GM11168 (cell line): Measurements from ENCODE around the gene C16orf82.

ENCODE experiments used
- in situ Hi-C: fragments of 300-500 bp; cut with MboI; formaldehyde crosslinking; loops from one replicate; pipeline ENCODE4 v1.12.0; 2022; ENCODE audit warnings: low sequenced_read_pairs; ENCODE audit not compliant: unreplicated experiment

Gene C16orf82

GRCh38 chr16:27066668-27067537 is at the start of gene C16orf82:
C16orf82 (plus strand) TSS chr16:27066927.
- in situ Hi-C loops, result no loop called here

GRCh38 chr16:27020031-27020430 is 46.7 kb upstream of the C16orf82 start:
- in situ Hi-C loops, result no loop called here

DNA sequence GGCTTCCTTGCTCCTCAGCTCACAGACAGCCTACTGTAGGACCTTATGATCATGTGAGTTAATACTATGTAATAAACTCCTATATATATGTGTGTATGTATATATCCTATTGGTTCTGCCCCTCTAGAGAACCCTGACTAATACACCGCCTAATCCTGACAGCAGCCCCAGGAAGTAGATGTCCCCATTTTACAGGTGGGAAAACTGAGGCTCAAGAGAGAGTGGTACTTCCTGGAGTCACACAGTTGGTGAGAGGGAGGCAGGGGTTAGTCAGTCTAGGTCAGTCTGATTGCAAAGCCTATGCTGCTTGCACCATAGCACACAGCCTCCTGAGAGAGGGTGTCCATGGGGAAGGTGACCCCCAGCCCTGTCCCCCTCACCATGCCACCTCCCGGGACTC is 42.7 kb upstream of the C16orf82 start:
- in situ Hi-C loops, result no loop called here

DNA sequence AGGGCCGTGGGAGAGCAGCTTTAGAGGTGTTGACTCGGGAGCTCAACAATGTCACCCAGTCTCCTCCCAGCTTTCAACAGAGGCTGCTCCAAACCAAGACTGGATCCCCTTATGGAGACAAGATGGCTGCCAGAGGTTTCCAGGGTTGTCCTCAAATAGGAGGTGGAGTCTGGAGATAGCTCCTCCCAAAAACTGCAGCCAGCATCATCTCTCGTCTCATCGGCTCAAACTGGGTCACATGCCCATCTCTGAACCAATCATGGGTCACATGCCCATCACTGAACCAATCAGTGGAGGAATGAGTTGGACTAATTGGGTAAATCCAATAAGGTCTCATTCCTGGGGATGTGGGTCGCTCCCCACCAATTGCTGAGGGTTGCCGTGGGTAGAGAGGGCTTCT is 41.1 kb upstream of the C16orf82 start:
- in situ Hi-C loops, result no loop called here

DNA sequence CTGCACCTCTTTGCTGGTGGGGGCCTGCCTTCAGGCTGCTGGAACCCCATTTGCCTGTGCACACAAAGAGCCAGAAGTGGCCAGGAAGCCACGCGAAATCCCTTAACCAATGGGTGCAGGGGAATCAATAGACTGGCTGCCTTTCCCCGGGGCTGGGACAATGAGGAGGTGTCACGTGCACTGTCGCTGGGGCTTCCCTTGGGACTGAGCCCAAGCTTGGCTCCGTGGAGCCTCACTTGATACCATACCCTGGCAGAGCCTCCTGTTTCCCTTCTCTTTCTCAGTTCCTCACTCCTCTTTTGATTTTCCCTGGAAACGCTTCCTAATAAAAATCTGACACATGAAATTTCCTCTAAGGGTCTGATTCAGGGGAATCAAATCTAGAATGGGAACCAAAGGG is 38.8 kb upstream of the C16orf82 start:
- in situ Hi-C loops, result no loop called here

DNA sequence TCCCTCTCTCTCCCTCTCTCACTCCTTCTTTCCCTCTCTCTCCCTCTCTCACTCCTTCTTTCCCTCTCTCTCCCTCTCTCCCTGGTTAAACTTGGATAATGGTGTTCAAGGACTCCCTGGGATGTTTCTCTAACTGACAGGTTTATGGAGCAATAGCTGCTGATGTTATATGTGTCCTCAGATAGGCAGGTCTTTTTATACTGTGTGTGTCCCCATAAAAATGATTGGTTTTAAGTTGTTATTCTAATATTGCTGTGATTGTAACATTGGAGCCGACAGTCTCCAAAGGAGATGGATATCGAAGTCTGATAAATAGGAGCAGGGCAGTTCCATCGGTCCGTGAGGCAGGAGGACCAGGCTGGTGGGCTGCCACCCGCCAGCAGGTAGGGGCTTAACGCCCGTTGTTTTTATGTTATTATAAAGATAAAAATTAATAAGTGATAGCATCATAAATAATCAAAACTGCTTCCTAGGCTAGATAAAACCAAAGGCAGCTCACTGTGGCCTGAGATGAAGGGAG is 38.1 kb upstream of the C16orf82 start:
- in situ Hi-C loops, result no loop called here

DNA sequence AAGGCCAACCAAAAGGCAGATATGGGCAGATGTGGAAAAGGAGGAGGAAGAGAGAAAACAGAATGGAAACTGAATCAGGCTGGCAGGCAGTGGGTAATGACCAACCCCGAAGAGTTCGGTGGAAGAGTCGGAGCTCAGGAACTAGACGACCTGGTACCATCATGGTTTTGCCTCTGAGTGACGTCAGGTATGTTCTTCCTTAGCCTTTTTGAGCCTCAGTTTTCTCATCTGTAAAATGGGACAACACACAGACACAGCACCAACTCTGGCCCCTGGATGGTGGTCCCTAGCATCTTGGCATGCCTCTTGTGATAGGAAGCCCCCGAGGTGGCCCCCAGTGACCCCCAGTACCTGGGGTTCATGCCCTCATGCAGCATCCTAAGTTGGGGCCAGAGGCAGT is 37.2 kb upstream of the C16orf82 start:
- in situ Hi-C loops, result no loop called here

- in situ Hi-C loops, result no loop called here
Observed at GRCh38 chr16:27033281-27033979, 33.3 kb upstream of the C16orf82 start.

DNA sequence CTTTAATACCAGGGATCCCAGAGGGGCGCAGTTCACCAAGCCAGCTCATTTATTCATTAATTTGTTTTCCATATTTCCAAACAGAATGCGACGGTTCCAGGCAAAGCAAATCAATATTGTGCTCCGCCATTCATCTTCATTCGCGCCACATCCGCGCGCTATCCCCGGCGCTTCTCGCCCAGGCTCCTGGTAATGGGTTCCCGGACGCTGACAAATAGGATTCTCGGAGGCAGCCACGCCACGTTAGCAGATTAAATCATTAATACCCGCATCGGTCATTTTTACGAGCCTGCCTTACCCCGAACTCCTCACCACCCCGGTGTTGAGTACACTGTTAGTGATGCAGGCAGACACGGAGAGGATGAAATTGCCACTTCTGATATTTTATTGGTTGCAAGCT is 26.0 kb upstream of the C16orf82 start:
- in situ Hi-C loops, result no loop called here

DNA sequence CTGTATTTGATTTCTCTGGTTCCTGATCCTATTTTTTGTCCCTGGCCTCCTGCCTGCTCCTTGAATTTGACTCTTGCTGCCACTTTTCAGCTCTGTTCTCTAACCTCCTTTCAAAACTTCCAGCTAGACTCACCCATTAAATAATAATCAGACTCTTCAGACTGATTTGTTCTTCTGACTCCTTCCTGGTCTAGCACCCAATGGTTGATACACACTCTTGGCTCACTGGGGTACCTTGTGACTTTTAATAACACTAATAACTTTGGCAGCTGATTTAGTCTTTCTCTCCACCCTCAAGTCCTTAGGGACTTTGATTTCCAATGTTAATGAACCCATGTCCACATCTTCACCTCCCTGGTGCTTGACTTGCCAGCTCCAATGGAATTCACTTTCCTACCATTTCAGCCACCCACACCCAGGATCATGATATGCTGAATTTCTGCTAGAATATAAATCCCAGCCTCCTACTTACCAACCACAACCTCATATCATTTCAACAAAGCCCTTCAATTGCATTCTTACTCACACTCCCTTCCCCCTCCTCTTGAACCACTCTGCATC is 19.7 kb upstream of the C16orf82 start:
- in situ Hi-C loops, result no loop called here

DNA sequence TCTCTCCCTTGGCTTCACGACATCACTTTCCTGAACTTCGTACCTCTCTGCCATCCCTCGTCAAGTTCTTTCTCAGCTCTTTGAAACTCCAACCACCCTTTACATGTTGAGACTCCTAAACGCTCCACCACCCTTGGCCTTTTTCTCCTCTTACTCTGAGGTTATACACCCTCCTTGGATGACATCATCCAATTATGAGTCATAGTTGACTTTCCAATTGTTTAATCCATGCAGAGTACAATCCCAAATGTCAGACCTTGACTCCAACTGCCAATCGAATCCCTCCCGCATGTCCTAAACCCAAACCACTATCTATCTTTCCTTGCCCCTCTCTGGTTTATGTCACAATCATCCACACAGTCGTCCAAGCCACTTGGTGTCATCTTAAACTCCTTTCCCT is 18.4 kb upstream of the C16orf82 start:
- in situ Hi-C loops, result no loop called here

DNA sequence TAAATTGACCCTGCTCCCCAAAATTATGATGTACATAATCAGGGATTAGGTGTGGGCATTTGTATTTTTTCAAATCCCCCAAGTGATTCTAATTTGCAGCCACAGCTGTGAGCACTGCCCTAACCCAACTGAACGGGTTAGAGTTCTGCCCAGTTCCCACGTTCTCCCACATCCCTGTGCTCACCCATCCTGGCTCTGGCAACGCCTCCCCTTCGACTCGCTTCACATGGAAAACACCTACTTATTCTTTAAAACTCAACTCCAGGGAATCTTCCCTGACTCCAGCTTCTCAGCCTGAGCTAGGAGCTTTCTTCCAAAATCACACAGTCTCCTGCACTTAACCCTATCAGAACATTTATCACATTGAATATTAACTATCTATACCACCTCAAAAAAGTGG is 17.6 kb upstream of the C16orf82 start:
- in situ Hi-C loops, result no loop called here

- in situ Hi-C loops, result no loop called here
Observed at GRCh38 chr16:27052007-27052406, 14.7 kb upstream of the C16orf82 start.

DNA sequence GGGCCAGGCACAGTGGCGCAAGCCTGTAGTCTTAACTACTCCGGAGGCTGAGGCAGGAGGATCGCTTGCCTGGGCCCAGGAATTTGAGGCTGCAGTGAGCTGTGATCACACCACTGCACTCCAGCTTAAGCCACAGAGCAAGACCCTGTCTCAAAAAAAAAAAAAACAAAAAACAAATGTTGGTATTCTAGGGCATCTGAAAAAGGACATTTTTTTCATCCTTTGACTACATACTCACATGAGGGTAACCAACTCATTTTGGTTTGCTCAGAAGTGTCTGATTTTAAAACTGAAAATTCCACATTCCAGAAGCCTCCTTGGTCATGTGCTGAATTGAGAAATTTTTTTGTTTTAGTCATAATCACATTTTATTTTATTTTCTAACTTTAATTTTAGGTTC is 12.7 kb upstream of the C16orf82 start:
- in situ Hi-C loops, result no loop called here

- in situ Hi-C loops, result no loop called here
Observed at GRCh38 chr16:27058299-27058698, 8.4 kb upstream of the C16orf82 start.

GRCh38 chr16:27070776-27071175 is 4.0 kb downstream of the C16orf82 start:
- in situ Hi-C loops, result no loop called here

- in situ Hi-C loops, result no loop called here
Observed at GRCh38 chr16:27073733-27074132, 7.0 kb downstream of the C16orf82 start.

- in situ Hi-C loops, result no loop called here
Observed at GRCh38 chr16:27080895-27081294, 14.2 kb downstream of the C16orf82 start.

DNA sequence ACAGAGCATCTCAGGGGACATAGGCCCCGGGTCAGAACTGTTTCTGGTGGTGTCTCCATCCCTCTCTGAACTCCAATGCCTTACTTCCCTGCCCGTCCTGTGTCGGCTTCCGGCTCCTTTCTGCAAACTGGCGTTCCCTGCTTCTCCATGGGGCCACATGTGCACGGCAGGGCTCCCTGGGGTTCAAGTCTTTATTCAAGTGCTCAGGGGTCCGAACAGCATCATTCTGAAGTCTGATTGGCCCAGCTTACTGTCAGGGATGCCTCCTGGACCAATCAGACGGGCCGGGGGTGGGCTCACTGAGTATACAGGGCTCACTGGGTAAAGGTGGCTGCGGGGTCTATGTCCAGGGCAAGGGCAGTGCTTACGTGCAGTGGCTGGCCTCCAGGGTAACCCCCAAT is 17.1 kb downstream of the C16orf82 start:
- in situ Hi-C loops, result no loop called here

DNA sequence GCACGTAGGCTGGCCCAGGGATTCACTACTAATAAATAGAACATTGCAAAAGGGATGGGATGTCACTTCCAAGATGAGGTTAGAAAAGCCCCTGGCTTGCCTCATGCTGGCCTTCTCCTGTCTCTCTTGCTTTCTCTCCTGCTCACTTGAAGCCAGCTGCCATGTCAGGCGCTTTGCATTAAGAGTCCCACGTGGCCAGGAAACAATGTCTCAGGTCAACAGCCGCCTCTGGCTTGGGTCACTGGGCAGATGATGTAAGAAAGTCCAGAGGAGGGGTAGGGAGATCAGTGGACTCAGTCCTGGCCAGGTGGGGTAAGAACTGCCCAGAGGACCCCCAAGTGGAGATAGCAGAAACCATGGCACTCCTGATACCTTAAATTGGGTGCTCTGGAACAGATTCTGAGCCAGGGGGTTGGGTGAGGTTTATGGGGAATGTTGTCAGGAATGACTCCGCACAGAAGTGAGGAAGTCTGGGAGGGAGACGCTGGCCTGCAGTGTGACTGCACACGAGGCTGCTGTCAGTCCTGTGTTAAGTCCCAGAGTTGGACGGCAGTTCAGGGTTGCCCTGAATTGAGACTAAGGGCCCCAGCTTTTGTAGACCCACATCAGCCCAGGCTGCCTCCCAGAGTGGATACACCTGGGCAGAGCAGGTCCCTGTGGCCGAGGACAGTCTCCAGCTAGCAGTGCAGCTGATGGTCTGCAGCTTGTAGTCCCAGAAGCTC is 17.7 kb downstream of the C16orf82 start:
- in situ Hi-C loops, result no loop called here

- in situ Hi-C loops, result no loop called here
Observed at GRCh38 chr16:27085182-27085581, 18.5 kb downstream of the C16orf82 start.
